GM06990 (cell line): ENCODE data around the gene FLG.
"Not testable (repeated sequence)": the region's sequence is repeated elsewhere in the genome, so short reads cannot be mapped to it uniquely, and the experiment has no call there.

Source experiments
- DNase-seq: peaks from one replicate; pipeline ENCODE4 v3.0.0-alpha.2; 2011; ENCODE audit not compliant: insufficient read length; ENCODE audit errors: extremely low read depth
- H3K27me3 ChIP-seq: replicated peaks from 2 replicates; pipeline ENCODE4 v1.6.0; 2011; ENCODE audit warnings: low read length; ENCODE audit not compliant: control insufficient read depth, insufficient read depth
- H3K36me3 ChIP-seq: 2 replicates; pipeline ENCODE4 v1.5.1; 2011; ENCODE audit warnings: low read length; ENCODE audit not compliant: control insufficient read depth, insufficient read depth
- H3K4me3 ChIP-seq: replicated peaks from 2 replicates; pipeline ENCODE4 v1.5.1; 2011; ENCODE audit warnings: low read depth, mild to moderate bottlenecking, control low read depth, low read length
- CTCF ChIP-seq: IDR thresholded peaks from 2 replicates; pipeline ENCODE4 v1.5.1; 2011; ENCODE audit warnings: low read length, control low read depth, mild to moderate bottlenecking, inconsistent platforms; ENCODE audit not compliant: insufficient read depth, poor library complexity, severe bottlenecking

FLG gene

GRCh38 chr1:152328801-152329391, 3.9 kb upstream of the FLG start:
- no peak for TF ChIP-seq CTCF
- DNase-seq = no peak
- Histone ChIP-seq H3K4me3 (no peak overlapping the region), H3K36me3 (no peaks in the 10 kb centered on the region), H3K27me3 (no peaks in the 10 kb centered on the region)

GRCh38 chr1:152313970-152314369, 11.1 kb downstream of the FLG start:
- Histone ChIP-seq H3K4me3 (no peak overlapping the region), H3K27me3 (no peaks in the 10 kb centered on the region), H3K36me3 (no peaks in the 10 kb centered on the region)
- no peak for TF ChIP-seq CTCF
- no peak for DNase-seq

- H3K27me3 ChIP-seq = no peaks in the 10 kb centered on the region
- no peak for DNase-seq
- no peak overlapping the region for H3K4me3 ChIP-seq
- H3K36me3 ChIP-seq = no peaks in the 10 kb centered on the region
- TF ChIP-seq CTCF = no peak
Observed at GRCh38 chr1:152313319-152313801, 11.7 kb downstream of the FLG start.

- not testable (repeated sequence) for H3K4me3 ChIP-seq, H3K27me3 ChIP-seq, H3K36me3 ChIP-seq, DNase-seq
Observed at GRCh38 chr1:152312169-152312568, 12.9 kb downstream of the FLG start.

GRCh38 chr1:152309955-152310354, 15.1 kb downstream of the FLG start:
- DNase-seq = no peak
- no peaks in the 10 kb centered on the region for H3K27me3 ChIP-seq
- H3K36me3 ChIP-seq = no peaks in the 10 kb centered on the region
- no peak overlapping the region for H3K4me3 ChIP-seq
- TF ChIP-seq CTCF = no peak

- not testable (repeated sequence) for H3K27me3 ChIP-seq, H3K36me3 ChIP-seq
Observed at GRCh38 chr1:152309320-152309901, 15.6 kb downstream of the FLG start.

GRCh38 chr1:152308758-152309157, 16.3 kb downstream of the FLG start:
- not testable (repeated sequence) for DNase-seq, H3K36me3 ChIP-seq, H3K4me3 ChIP-seq, H3K27me3 ChIP-seq

More at GRCh38 chr1:152309320-152309901, 15.6 kb downstream of the FLG start:
- not testable (repeated sequence) for DNase-seq, H3K4me3 ChIP-seq

- not testable (repeated sequence) for H3K27me3 ChIP-seq, H3K4me3 ChIP-seq, DNase-seq, H3K36me3 ChIP-seq
Observed at GRCh38 chr1:152307970-152308369, 17.1 kb downstream of the FLG start.

GRCh38 chr1:152306123-152306522, 18.9 kb downstream of the FLG start:
- not testable (repeated sequence) for H3K36me3 ChIP-seq, H3K4me3 ChIP-seq, H3K27me3 ChIP-seq, DNase-seq

GRCh38 chr1:152304773-152305172, 20.3 kb downstream of the FLG start:
- H3K27me3 ChIP-seq, DNase-seq, H3K36me3 ChIP-seq, H3K4me3 ChIP-seq: not testable (repeated sequence)
